22Rv1 (cell line): ENCODE measurements around the gene ENPP7.

Experiments used
- H3K27ac ChIP-seq: fragments of 450-650 bp; 2 replicates; pipeline ENCODE4 v1.5.1; 2017
- ZFX ChIP-seq: fragments of 450-650 bp; IDR thresholded peaks from 2 replicates; pipeline ENCODE4 v1.6.1; 2017; ENCODE audit warnings: antibody characterized with exemption, borderline replicate concordance
- TF ChIP-seq, protein P1 (sequence below): fragments of 450-650 bp; IDR thresholded peaks from 2 replicates; pipeline ENCODE4 v1.5.1; 2017; ENCODE audit warnings: mild to moderate bottlenecking

The ENPP7 gene

DNA sequence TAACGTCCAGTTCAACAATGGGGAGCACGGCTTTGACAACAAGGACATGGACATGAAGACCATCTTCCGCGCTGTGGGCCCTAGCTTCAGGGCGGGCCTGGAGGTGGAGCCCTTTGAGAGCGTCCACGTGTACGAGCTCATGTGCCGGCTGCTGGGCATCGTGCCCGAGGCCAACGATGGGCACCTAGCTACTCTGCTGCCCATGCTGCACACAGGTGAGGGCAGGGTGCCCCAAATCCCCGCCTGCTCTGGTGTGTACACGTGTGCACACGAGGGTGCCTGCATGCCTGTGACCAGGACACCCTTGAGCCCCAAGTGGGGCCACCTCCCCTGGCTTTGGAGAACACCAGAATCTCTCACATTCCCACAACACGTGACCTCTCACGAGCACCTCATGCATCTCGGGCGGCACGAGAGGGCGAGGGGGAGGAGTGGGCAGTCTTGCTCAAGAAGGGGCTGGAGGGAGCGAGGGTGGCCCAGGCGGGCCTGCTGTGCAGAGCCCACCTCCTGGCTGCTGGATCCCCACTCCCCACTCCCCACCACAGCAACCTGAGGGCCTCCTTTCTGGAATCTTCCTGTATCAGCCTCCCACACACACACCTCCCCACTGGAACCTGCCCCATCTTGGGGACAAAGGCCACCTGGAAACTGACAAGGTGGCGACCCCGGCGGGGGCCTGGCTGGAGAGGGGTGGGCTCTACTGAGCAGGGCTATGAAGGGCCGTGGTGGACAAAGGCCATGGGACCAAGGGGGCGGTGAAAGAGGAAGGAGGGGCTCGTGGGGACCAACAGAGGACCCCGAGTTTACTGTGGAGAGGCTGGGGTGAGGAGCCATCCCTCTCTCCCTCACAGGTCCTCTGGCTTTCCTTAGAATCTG lies 6.5 kb downstream of the ENPP7 start:
- no peak for TF ChIP-seq ZFX
- TF ChIP-seq, protein P1, sequence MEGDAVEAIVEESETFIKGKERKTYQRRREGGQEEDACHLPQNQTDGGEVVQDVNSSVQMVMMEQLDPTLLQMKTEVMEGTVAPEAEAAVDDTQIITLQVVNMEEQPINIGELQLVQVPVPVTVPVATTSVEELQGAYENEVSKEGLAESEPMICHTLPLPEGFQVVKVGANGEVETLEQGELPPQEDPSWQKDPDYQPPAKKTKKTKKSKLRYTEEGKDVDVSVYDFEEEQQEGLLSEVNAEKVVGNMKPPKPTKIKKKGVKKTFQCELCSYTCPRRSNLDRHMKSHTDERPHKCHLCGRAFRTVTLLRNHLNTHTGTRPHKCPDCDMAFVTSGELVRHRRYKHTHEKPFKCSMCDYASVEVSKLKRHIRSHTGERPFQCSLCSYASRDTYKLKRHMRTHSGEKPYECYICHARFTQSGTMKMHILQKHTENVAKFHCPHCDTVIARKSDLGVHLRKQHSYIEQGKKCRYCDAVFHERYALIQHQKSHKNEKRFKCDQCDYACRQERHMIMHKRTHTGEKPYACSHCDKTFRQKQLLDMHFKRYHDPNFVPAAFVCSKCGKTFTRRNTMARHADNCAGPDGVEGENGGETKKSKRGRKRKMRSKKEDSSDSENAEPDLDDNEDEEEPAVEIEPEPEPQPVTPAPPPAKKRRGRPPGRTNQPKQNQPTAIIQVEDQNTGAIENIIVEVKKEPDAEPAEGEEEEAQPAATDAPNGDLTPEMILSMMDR, result no peak
- H3K27ac ChIP-seq, result no peak overlapping the region

DNA sequence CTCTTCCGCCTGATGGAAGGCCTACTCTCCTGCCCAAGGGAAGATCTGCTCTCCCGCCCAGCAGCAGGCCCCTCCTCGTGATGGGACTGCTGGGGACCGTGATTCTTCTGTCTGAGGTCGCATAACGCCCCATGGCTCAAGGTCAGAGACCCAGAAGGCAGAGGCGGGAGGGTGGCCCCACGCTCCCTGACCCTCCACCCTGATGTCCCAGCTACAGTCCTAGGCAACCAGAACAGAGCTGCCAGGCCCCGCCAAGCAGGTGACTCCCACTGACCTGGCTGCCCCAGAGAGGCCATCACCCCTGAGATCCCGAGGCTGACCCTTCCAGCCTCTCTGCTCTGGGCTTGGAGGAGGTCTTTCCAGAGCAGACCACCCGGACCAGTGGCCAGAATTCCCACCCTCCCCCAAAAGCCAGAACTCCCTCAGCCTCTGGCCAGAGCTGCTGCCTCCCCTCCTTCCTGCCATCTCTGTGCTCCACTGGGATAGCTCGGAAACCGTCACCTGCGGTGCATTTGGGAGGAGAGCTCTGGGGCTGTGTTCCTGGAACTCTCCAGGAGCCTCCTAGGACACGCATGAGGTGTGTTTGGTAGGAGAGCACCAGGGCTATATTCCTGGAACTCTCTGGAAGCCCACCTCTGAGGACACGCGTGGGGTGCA lies 7.3 kb downstream of the ENPP7 start:
- TF ChIP-seq, protein P1, result no peak
- TF ChIP-seq ZFX, result no peak
- H3K27ac ChIP-seq, result no peak overlapping the region

DNA sequence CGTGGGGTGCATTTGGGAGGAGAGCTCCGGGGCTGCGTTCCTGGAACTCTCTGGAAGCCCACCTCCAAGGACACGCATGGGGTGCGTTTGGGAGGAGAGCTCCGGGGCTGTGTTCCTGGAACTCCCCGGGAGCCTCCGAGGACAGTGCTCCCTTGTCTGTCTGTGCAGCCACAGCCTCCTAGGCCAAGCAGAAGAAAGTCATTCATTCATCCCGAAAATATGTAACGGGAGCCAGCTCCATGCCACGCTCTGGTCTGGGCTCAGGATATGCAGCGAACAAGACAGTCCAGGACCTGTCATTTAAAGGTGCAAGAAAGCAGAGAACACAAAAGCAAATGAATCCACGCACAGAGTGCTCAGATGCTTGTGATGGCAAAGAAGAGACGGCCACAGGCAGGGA lies 7.9 kb downstream of the ENPP7 start:
- no peak overlapping the region for H3K27ac ChIP-seq
- TF ChIP-seq, protein P1, result no peak
- no peak for TF ChIP-seq ZFX

DNA sequence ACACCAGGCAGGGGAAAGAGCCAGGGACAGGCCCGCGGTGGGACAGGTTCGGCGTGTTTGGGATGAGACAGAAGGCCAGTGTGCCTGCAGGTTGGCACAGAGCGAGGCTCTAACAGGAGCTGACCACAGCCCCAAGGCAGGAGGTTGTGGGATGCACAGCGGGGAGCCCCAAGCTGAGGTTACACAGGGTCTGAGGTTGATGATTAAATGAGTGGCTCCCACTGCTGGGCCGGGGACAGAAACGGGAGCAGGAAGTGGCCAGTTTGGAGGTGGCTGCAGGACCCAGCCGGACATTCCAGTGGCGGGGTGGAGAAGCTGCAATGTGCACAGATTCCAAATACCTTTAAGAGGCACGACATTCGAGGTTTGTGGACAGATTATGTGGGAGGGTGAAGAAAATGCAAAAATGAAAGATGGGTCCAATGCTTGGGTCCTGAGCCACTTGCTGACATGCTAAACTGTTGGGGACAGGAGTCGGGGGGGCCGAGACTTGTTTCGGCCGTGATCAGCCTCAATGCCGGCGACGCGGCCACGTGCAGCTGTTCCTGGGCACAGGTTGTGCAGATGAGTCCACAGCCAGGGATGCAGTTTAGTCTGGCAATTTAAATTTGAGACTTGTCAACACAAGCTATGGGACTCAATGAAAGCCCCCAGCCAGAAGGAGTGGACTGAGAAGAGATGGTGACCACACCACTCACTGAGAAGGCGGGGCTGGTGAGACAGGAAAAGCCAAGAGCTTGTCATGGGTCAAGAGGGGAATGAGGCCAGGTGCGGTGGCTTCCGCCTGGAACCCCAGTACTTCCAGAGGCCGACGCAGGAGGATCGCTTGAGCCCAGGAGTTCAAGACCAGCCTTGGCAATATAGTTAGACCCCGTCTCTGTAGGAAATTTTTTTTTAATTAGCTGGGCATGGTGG lies 8.7 kb downstream of the ENPP7 start:
- no peak for TF ChIP-seq ZFX
- TF ChIP-seq, protein P1, result no peak
- H3K27ac ChIP-seq, result no peak overlapping the region

DNA sequence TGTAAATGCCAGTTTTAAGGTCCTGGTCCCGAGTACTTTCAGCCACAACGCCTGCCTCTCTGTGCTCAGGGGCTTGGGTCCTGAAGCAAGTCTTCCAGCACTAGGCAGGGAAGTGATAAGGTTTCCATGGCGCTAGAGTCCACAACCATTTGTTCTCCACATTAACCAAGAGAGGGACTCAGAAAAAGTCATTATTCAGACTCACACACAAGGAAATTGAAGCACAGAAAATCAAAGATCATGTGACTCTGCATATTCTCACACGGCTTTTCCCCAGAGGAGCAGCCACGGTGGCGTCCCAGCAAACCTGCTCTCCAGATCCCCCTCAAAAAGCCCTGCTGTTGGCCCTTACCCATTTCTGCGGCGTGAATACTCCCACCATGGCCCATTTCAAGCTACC lies 9.7 kb downstream of the ENPP7 start:
- TF ChIP-seq, protein P1, result no peak
- TF ChIP-seq ZFX, result no peak
- H3K27ac ChIP-seq, result no peak overlapping the region

DNA sequence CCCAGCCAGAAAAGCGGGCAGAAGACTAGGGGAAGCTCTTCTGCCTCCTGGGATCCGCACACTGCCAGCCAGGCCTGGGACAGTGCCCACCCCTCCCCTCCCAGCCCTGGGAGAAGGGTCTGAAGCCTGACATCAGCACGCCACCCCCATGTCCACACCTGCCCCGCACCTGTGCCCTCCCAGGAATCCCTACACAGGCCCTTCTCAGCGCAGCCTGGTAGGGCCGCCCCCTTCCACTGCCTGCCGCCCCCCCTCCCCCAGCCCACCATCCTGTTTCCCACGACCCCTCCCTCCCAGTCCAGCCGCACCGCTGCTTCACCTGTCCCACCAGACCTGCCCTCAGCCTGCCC lies 10.6 kb downstream of the ENPP7 start:
- TF ChIP-seq, protein P1, result no peak
- TF ChIP-seq ZFX, result no peak
- H3K27ac ChIP-seq, result no peak overlapping the region
